Measurements from ENCODE around the gene DLX3.

- TF ChIP-seq CTCF (conservative IDR thresholded peaks at IDR 0.05; ENCODE audit: low read depth, low read length) (no peak), EZH2phosphoT487 (IDR thresholded peaks at IDR 0.05; ENCODE audit: borderline replicate concordance, low read length) (no peak), EZH2 (IDR thresholded peaks at IDR 0.05; ENCODE audit: low read length, unreplicated experiment) (no peak)
These were observed 2.0 kb downstream of the DLX3 start for GRCh38 chr17:49992933-49993422.
